AG09309 (cell line): Measurements from ENCODE around the gene GALNT9.

Experiments
- DNase-seq: peaks from one replicate; pipeline ENCODE4 v3.0.0-alpha.2; 2010; ENCODE audit warnings: low read depth
- H3K4me3 ChIP-seq: 2 replicates; pipeline ENCODE4 v1.5.1; 2011; ENCODE audit warnings: mild to moderate bottlenecking, low read depth, low read length, moderate library complexity; ENCODE audit not compliant: control insufficient read depth
- CTCF ChIP-seq: IDR thresholded peaks from 2 replicates; pipeline ENCODE4 v1.5.1; 2011; ENCODE audit warnings: mild to moderate bottlenecking, low read depth, low read length, inconsistent platforms; ENCODE audit not compliant: insufficient read depth, control insufficient read depth; ENCODE audit errors: missing control alignments

GALNT9 gene

GRCh38 chr12:132329720-132330548 is 545 bp upstream of the GALNT9 start:
- no peak for DNase-seq
- no peak overlapping the region for H3K4me3 ChIP-seq
- TF ChIP-seq CTCF = no peak

GRCh38 chr12:132328282-132329029 is 933 bp downstream of the GALNT9 start:
- TF ChIP-seq CTCF = no peak
- no peak overlapping the region for H3K4me3 ChIP-seq
- DNase-seq = no peak

- peak; percentile 82 for DNase-seq
- no peak for TF ChIP-seq CTCF
- H3K4me3 ChIP-seq = peak overlapping the region; percentile 43
Measured at GRCh38 chr12:132327336-132328171, 1.8 kb downstream of the GALNT9 start.

GRCh38 chr12:132326646-132327045 is 2.7 kb downstream of the GALNT9 start:
- DNase-seq = no peak
- no peak overlapping the region for H3K4me3 ChIP-seq
- TF ChIP-seq CTCF = no peak

- no peak for DNase-seq
- no peak for TF ChIP-seq CTCF
- H3K4me3 ChIP-seq = no peak overlapping the region
Measured at GRCh38 chr12:132325733-132326130, 3.7 kb downstream of the GALNT9 start.
